Kidney (tissue), 22 donors: ENCODE measurements around the gene NKTR. TPM values are rescaled to one million over a fixed set of nuclear protein-coding genes. Genes with fewer than 3 reads are reported as not detected.

Source experiments
- DNase-seq, 5 donors: peaks; one replicate each; pipeline ENCODE4 v3.0.0-alpha.2; 2013 to 2020
- FAIRE-seq: peaks from 2 replicates; lab custom pipeline; 2012; peaks lifted over from hg19 to GRCh38; lab: Jason Lieb, UNC
- H3K27ac ChIP-seq, 2 donors: one replicate each; pipeline ENCODE4 v1.7.0; 2013; ENCODE audit warnings: low read depth in 2 of 2, low read length in 2 of 2, inconsistent platforms in 1 of 2
- H3K27me3 ChIP-seq: one replicate; pipeline ENCODE4 v1.7.1; 2013; ENCODE audit warnings: low read length, inconsistent platforms; ENCODE audit not compliant: control insufficient read depth, insufficient read depth
- H3K36me3 ChIP-seq, 3 donors: one replicate each; pipeline versions ENCODE4 v1.7.0 to v1.7.1; 2013; ENCODE audit warnings: low read length in 3 of 3, control low read depth in 1 of 3, inconsistent platforms in 1 of 3; ENCODE audit not compliant: insufficient read depth in 3 of 3, control insufficient read depth in 2 of 3
- H3K4me1 ChIP-seq, 3 donors: one replicate each; pipeline versions ENCODE4 v1.7.0 to v1.7.1; 2013; ENCODE audit warnings: low read length in 3 of 3, inconsistent platforms in 1 of 3, low read depth in 1 of 3; ENCODE audit not compliant: control insufficient read depth in 2 of 3, insufficient read depth in 2 of 3
- H3K4me3 ChIP-seq, 3 donors: one replicate each; pipeline versions ENCODE4 v1.7.0 to v1.8.1; 2013; ENCODE audit warnings: low read length in 3 of 3, control low read depth in 1 of 3, inconsistent platforms in 1 of 3
- H3K9ac ChIP-seq, 3 donors: one replicate each; pipeline versions ENCODE4 v1.7.0 to v1.7.1; 2013; ENCODE audit warnings: low read length in 3 of 3, control low read depth in 1 of 3, inconsistent platforms in 1 of 3
- H3K9me3 ChIP-seq, 3 donors: one replicate each; pipeline versions ENCODE4 v1.7.0 to v1.7.1; 2013; ENCODE audit warnings: low read length in 3 of 3, control low read depth in 1 of 3, inconsistent platforms in 1 of 3; ENCODE audit not compliant: control insufficient read depth in 2 of 3, insufficient read depth in 1 of 3
- CTCF ChIP-seq: IDR thresholded peaks from 3 replicates; pipeline ENCODE4 v1.5.1; 2012; ENCODE audit warnings: mild to moderate bottlenecking, moderate library complexity, borderline replicate concordance; ENCODE audit not compliant: insufficient read depth; ENCODE audit errors: extremely low read depth
- intact Hi-C: fragments of 100-400 bp; cut with DNase I; formaldehyde crosslinking; loops from one replicate; pipeline ENCODE4 v1.11.1; 2022
- long read RNA-seq, 10 donors: library from polyadenylated mRNA in 1 of 10; unstranded in 1 of 10; transcript quantifications; one replicate each; pipeline ENCODE4 v2.0.0 and lab custom pipeline, GENCODE V29; 2021 to 2026
- polyA plus RNA-seq: library from polyadenylated mRNA; stranded (reverse); fragments of 350-450 nt; fragmentation: Illumina TruSeq; extraction: RNeasy Lipid Tissue Mini Kit (QIAGEN cat#74804); gene quantifications from one replicate; pipeline ENCODE4 v1.2.3, GENCODE V29; 2014; ENCODE audit warnings: low read depth, low replicate concordance; ENCODE audit not compliant: insufficient read depth
- total RNA-seq: library from RNA; stranded (reverse); fragmentation: NEBNext Ultra II Directional; extraction: Animal tissue kit (Norgen Biotek cat#: 25700); gene quantifications from one replicate; pipeline ENCODE4 v1.2.1, GENCODE V29; 2021
- donor health status: control.
- donor health status: control.
- donor health status: control.
- donor health status: control.
- donor health status: control.
- donor health status: DM: yes; HTN: yes; CAD: no.
- donor health status: Normal renal cell carcinoma (clear cell type).

Gene NKTR
- total RNA-seq (81.1 TPM), polyA plus RNA-seq (9.2 TPM)
- long read RNA-seq, donor 1, full-length matches to known transcripts = 3 of 3 reads
- long read RNA-seq, donor 1, partial matches to known transcripts = 0 of 3 reads
- long read RNA-seq, donor 1, other reads (novel, unspliced or antisense) = 0 of 3 reads
- long read RNA-seq, donor 2, full-length matches to known transcripts = 8 of 22 reads
- long read RNA-seq, donor 2, partial matches to known transcripts = 14 of 22 reads
- long read RNA-seq, donor 2, other reads (novel, unspliced or antisense) = 0 of 22 reads
- long read RNA-seq, donor 3, full-length matches to known transcripts = 13 of 36 reads
- long read RNA-seq, donor 3, partial matches to known transcripts = 13 of 36 reads
- long read RNA-seq, donor 3, other reads (novel, unspliced or antisense) = 10 of 36 reads
- long read RNA-seq, donor 4, full-length matches to known transcripts = 9 of 74 reads
- long read RNA-seq, donor 4, partial matches to known transcripts = 65 of 74 reads
- long read RNA-seq, donor 4, other reads (novel, unspliced or antisense) = 0 of 74 reads
- long read RNA-seq, donor 5, partial matches to known transcripts = 0 of 1 reads
- long read RNA-seq, donor 5, other reads (novel, unspliced or antisense) = 0 of 1 reads
- long read RNA-seq, donor 6, partial matches to known transcripts = 0 of 4 reads
- long read RNA-seq, donor 6, other reads (novel, unspliced or antisense) = 0 of 4 reads
- long read RNA-seq, donor 7, partial matches to known transcripts = 10 of 22 reads
- long read RNA-seq, donor 7, other reads (novel, unspliced or antisense) = 12 of 22 reads
- long read RNA-seq, donor 8, partial matches to known transcripts = 0 of 4 reads
- long read RNA-seq, donor 8, other reads (novel, unspliced or antisense) = 0 of 4 reads
- long read RNA-seq, donor 9 = 0 reads
- long read RNA-seq, donor 10, full-length matches to known transcripts = 15 of 50 reads
- long read RNA-seq, donor 10, partial matches to known transcripts = 35 of 50 reads
- long read RNA-seq, donor 10, other reads (novel, unspliced or antisense) = 0 of 50 reads

GRCh38 chr3:42600111-42600957 lies at the start of gene NKTR:
Gene NKTR, plus strand, starts transcription at chr3:42600686. Its CDS starts 321 bp downstream, at chr3:42601007.
- Histone ChIP-seq H3K27me3 (no peaks in the 10 kb centered on the region), H3K4me1 (peaks cover 6 to 8% (median 8%) of the 10 kb centered on the region in 3 donors), H3K9me3 (no peaks in the 10 kb centered on the region), H3K4me3 (peak within 1 kb of the TSS; percentile 93 to 99 (median 96)), H3K36me3 (no peaks in the 10 kb centered on the region), H3K9ac (peak within 1 kb of the TSS; percentile 92 to 99 (median 96)), H3K27ac (peak within 1 kb of the TSS; percentile 84 to 89)
- intact Hi-C loops = no loop called here
- no peak for FAIRE-seq
- DNase-seq = peak; percentile 99 to 100 (median 99)
- TF ChIP-seq CTCF = no peak

- no peak for FAIRE-seq
Observed at GRCh38 chr3:42552830-42553229, 47.7 kb upstream of the NKTR start.

More at GRCh38 chr3:42552830-42553229, 47.7 kb upstream of the NKTR start:
- intact Hi-C loops = no loop called here
- no peak overlapping the region for H3K4me3 ChIP-seq
- DNase-seq = no peak
- H3K9ac ChIP-seq = no peak overlapping the region
- H3K27ac ChIP-seq = no peak overlapping the region
- no peaks in the 10 kb centered on the region for H3K4me1 ChIP-seq
- H3K36me3 ChIP-seq = peaks cover 7 to 40% (median 25%) of the 10 kb centered on the region in 3 donors
- no peaks in the 10 kb centered on the region for H3K27me3 ChIP-seq
- no peak for TF ChIP-seq CTCF
- no peaks in the 10 kb centered on the region for H3K9me3 ChIP-seq
